Suprapubic skin (tissue), 3 donors: Measurements from ENCODE around the gene RNU2-63P.

Source experiments
- CTCF ChIP-seq, 2 donors: fragments of 200-600 bp in 1 of 2; fragments of 450-650 bp in 1 of 2; sonication (generic) in 1 of 2; IDR thresholded peaks; one replicate each; pipeline ENCODE4 v1.5.1; 2016 to 2019; ENCODE audit warnings: antibody characterized with exemption in 2 of 2, mild to moderate bottlenecking in 1 of 2, moderate library complexity in 1 of 2
- EP300 ChIP-seq: sonication (generic); formaldehyde crosslinking; IDR thresholded peaks from one replicate; pipeline ENCODE4 v1.6.1; 2017; ENCODE audit warnings: antibody characterized with exemption
- POLR2A ChIP-seq, 2 donors: fragments of 450-650 bp; IDR thresholded peaks; one replicate each; pipeline ENCODE4 v1.6.1; 2017; ENCODE audit warnings: antibody characterized with exemption in 2 of 2, mild to moderate bottlenecking in 2 of 2, moderate library complexity in 2 of 2

GRCh38 chr2:88054782-88055370 lies 38.5 kb upstream of the RNU2-63P start:
- TF ChIP-seq POLR2A (IDR thresholded peaks at IDR 0.05) (no peak), EP300 (no peak), CTCF (IDR thresholded peaks at IDR 0.05) (no peak)
